SW480 (cell line): ENCODE data around the gene PDZD7.
A peak's percentile ranks its signal among the peaks of the same experiment; 100 is the strongest.
"Not testable (repeated sequence)": the region's sequence is repeated elsewhere in the genome, so short reads cannot be mapped to it uniquely, and the experiment has no call there.

Experiments
- DNase-seq: peaks from one replicate; pipeline ENCODE4 v3.0.0-alpha.2; 2016; ENCODE audit warnings: low spot score

The PDZD7 gene

DNA sequence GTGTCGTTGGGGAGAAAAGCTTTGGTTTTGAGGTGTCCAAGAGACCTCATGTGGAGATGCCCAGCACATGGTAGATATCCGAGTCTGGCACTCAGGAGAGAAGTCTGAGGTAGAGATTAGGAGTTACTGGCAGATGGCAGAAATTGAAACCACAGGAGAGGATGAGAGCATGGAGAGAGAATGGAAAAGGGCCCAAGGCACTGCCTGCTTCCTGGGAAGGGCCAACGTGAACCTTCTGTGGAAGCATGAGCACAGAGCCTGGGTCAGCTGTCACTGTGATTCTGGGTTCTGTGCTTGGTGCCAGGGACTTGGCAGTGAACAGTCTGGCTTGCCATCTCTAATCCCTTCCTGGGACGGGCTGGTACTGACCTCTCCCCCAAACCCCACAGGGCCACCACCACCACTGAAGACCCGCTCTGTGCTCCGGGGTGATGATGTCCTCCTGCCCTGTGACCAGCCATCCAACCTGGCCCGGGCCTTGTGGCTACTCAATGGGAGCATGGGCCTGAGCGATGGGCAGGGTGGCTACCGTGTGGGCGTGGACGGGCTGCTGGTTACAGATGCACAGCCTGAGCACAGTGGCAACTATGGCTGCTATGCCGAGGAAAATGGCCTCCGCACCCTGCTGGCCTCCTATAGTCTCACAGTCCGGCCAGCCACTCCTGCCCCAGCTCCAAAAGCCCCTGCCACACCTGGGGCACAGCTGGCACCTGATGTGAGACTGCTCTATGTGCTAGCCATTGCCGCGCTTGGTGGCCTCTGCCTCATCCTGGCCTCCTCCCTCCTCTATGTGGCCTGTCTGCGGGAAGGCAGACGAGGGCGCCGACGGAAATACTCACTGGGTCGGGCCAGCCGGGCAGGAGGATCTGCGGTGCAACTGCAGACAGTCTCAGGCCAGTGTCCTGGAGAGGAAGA lies 47.8 kb downstream of the PDZD7 start:
- no peak for DNase-seq

DNA sequence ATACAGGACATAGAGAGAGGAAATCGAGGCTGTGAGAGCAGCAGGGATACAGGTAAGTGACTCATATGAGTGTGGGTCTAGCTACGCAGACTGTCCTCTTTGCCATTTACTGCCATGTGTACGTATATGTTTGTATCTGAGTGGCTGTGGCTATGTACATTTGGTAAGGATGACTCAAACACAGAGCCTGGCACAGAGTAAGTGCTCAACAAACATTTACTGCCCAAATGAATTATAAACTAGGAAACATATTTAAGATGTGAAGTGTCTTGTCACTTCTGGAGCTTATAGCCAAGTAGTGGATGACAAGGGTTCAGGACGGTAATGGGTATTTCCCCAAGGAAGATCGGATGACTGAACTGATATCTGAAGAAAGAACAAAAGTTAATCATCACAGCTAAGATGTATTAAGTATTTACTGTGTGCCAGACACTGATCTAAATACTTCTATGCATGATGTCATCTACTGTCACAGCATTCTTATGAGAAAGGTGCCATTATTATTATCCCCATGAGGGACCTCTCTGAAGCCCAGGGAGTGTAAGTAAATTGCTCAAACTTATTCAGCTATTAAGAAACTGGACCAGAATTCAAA lies 49.7 kb downstream of the PDZD7 start:
- no peak for DNase-seq

DNA sequence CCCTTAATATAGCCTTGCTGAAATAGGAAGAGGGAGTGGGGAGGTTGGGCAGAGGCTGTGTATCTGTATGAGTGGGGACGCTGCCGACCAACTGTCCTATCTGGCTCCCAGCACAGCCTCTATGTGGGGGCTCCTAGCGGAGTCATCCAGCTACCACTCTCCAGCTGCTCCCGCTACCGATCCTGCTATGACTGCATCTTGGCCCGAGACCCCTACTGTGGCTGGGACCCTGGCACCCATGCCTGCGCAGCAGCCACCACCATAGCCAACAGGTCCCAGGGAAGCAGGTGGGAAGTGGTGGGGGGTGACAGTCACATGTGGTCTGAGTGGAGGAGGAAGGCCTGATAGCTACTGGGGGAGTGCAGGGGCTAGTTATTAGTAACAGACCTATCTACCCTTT lies 50.2 kb downstream of the PDZD7 start:
- no peak for DNase-seq

DNA sequence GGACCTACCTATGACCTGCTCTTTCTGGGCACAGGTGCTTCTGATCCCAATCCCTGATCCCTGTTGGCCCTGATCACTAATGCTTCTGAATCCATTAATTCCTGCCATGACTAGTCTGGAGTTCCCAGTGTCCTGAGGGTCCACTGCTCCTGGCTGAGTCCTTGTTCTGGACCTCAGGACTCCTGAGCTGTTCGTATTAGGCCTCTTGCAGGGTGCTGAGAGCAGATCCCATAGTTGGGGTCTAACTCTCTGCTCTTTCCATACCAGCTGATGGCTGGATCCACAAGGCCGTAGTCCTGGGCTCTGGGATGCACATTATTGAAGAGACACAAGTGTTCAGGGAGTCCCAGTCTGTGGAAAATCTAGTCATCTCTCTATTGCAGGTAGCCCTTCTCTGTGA lies 50.6 kb downstream of the PDZD7 start:
- DNase-seq, result no peak

DNA sequence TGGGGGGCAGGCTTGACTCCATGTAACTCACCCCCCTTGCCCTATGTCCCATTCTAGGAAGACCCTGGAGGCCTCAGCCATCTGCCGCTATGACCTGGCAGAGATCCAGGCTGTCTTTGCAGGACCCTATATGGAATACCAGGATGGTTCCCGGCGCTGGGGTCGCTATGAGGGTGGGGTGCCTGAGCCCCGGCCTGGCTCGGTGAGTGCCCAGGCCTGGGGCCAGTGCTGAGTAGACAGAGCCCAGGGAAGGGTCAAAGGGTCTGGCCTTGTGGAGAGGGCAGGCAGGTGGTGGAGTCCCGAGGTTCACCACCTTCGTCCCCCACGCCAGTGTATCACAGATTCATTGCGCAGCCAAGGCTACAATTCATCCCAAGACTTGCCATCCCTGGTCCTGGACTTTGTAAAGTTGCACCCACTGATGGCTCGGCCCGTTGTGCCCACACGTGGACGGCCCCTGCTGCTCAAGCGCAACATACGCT lies 51.1 kb downstream of the PDZD7 start:
- no peak for DNase-seq

DNA sequence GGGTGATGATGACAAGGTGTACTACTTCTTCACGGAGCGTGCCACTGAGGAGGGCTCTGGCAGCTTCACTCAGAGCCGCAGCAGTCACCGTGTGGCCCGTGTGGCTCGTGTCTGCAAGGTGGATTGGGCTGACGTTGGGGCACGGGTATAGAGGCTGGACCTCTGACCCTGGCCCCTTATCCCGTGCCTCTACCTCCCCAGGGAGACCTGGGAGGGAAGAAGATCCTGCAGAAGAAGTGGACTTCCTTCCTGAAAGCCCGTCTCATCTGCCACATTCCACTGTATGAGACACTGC lies 52.1 kb downstream of the PDZD7 start:
- no peak for DNase-seq

DNA sequence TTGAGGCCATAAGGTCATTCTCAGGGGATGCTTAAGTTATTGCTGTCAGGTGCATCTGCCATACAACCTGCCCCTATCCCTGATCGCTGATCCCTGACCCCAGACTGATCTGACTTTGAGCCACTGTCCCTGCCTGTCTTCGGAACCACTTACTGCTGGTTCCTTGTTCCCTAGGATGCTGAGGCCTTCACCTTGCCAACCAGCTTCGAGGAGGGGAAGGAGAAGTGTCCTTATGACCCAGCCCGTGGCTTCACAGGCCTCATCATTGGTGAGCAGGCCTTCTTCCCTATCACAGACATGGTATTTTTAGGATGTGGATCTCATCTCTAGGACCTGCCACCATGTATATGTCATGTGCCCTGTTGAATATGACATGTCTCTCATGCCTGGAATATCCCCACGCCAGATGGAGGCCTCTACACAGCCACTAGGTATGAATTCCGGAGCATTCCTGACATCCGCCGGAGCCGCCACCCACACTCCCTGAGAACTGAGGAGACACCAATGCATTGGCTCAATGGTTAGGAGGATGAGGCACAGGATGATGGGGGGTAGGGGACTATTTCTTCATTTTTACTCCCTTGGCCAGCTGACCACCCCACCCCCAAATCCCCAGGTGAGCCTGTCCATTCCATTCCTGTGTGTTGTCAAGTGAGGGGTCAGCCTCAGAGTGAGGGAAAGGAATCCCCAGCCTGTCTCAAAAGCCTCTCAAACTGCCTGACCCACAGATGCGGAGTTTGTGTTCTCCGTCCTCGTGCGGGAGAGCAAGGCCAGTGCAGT lies 52.6 kb downstream of the PDZD7 start:
- DNase-seq, result no peak

DNA sequence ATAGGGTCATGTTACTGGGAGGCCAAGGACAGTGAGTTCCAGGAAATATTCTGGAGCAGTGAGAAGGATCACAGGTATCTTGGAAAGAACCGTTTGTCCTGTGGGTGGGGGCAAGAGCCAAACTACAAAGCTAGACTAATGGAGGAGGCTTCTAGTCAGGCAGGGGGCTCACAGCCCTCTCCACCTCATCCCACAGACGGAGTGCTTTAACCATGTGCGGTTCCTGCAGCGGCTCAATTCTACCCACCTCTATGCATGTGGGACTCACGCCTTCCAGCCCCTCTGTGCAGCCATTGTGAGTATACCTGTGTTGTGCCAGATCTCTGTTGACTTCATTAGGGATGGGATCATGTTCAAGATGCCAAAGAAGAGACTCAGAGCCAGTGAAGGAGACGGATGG lies 53.5 kb downstream of the PDZD7 start:
- DNase-seq, result no peak

DNA sequence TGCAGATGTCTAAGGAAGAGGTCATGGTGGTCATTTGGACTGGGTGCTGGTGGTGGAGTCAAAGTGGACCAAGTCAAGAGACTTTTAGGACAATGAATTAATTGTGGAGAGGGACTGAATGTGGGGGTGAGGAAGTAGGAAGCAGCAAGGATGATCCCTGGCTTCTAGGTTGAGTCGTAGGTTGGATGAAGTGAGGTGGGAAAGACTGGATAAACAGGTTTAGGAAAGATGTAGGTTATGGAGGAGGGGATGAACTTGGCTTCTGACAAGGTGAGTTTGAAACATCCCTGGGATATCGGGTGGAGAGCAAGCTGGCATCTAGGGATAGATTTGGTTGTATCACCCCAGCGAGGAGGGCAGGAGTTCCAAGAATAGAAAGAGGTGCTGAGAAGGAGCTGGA lies 54.0 kb downstream of the PDZD7 start:
- DNase-seq, result no peak

DNA sequence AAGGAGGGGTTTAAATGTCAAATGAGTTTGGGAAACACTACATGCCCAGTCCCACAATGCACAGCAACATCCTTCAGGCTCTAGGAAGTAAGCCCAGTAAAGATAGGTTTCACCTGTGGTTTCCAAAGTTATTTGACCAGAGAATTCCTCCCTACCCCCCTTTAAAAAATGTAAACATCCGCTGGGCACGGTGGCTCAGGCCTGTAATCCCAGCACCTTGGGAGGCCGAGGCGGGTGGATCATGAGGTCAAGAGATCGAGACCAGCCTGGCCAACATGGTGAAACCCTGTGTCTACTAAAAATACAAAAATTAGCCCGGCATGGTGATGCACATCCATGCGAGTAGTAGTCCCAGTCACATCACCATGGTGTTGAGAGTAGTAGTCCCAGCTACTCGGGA lies 55.5 kb downstream of the PDZD7 start:
- not testable (repeated sequence) for DNase-seq

DNA sequence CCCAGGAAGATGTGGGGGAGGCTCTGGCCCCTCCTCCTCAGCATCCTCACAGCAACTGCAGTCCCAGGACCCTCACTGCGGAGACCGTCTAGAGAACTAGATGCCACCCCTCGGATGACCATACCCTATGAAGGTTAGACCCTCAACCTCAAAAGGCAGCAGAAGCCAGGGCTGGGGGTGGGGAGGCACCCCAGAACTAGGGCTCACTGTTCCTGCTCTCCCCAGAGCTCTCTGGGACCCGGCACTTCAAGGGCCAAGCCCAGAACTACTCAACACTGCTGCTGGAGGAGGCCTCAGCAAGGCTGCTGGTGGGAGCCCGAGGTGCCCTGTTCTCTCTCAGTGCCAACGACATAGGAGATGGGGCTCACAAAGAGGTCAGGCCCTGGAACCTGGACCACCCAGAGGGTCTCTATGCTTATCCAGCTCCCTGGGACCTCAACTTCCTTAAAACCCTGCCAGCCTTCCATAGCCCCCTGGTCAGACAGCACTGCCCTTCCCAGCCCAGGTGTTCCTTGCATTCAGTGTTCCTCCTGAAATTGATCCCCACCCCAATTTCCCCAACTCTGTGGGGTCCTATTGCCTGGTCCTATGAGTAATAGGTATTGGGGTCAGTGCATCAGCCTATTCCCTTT lies 57.9 kb downstream of the PDZD7 start:
- no peak for DNase-seq

DNA sequence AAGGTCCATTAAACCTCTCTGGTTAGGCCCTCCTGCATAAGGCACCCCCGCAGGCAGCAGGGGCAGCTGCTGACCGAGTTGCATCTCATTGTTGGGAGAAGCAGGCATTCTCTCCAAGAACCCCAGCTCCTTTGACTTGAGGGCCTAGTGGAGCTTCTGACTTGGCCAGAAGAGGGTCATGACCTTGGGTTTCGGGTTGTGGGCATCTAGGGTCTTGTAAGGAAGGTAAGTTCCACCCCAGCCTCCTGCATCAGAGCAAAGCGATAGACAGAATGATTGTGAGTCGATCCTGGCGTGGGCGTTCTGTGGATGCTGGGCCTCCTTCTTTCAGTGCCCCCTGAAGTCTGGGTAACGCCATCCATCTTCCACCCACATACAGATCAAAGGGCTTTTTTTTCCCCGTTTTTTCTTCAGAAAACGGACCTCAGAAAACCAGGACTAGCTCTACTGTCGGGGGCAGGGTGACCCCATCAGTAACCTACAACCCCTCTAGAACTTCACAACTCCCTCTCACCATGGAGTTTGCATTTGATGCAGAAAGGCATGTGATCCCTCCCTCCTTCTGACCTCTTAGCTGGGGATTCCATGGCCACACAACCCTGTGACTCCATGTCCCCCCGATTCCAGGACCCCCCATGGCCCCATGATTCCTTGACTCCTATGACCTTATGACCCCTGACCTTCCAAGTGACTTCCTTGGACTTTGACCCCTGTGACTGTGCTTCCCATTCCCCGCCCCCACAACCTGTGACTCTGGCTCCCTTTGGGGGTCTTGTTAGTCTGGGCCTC lies 58.6 kb downstream of the PDZD7 start:
- DNase-seq, result no peak

DNA sequence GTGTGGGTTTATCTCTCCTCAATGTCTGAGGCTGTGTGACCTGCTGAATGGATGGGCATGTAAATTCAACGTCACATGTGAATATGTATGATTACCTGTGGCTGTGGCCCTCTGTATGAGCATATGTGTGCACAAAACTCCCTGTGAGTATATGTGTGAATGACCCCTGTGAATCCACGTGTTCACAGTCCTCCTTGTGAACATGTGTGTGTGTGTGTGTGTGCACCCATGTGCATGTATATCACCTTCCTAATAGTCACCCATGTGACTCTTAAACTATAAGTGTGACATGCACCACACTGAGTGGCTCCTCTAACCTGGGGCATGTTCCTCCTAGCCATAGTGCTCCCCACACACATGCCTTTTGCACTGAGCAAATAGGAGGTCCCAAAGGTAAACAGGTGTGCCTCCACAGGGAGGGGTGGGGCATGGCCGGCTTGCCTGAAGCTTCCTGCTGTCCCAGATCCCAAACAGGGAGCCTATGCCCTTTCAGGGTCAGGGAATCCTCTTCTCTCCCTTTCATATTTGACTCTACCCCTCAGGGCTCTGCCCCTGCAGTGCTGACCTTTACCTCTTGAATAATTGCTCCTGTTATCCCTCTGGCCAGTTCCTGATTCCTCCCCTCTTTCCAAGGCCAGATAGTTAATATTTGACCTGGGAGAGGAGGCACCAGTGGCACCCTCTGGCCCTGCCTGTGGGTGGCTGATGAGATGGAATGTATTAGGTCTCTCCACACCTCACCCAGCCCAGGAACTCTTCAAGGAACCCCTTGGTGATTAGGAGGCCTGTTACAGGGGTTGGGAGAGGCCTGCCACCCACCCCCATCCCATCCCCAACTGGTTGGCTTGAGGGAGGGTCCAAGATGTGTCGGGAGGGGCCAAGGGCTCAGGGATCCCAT lies 59.8 kb downstream of the PDZD7 start:
- DNase-seq, result peak; percentile 68

DNA sequence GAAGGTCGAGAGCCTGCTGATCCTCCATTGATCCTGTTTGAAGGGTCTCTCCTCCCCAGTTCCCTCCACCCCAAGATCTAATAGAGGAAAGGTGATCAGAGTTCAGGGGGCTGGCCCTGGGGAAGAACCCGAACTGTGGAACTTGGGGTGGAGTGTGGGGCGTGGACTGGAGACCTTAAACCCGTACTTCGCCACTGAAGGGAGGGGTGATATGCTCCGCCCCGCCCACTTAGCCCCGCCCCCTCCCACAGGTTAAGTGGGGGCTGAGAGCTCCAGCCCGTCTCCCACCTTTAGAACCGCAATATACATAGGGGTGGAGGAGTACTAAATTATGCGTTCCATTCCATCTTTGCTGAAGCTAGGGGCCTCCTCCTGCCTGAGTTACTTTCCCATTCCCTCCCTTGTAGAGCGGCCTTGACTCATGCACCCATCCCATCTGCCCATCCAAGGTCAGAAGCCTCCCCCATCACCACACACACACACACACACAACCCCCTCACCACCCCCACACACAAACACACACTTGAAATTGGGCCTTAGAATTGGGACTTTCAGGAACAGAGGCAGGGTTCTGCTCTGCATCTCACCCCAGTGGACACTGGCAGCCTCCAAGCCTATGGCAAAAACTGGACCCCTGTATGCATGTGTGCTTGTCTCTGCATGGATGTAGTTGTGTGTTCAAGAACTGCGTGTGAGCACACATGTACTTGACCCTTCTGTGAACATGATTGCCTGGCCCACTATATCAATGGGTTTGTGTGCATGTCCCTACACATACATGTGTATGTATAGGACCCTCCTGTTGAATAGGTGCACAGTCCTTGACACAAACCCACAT lies 60.6 kb downstream of the PDZD7 start:
- DNase-seq, result peak; percentile 53

DNA sequence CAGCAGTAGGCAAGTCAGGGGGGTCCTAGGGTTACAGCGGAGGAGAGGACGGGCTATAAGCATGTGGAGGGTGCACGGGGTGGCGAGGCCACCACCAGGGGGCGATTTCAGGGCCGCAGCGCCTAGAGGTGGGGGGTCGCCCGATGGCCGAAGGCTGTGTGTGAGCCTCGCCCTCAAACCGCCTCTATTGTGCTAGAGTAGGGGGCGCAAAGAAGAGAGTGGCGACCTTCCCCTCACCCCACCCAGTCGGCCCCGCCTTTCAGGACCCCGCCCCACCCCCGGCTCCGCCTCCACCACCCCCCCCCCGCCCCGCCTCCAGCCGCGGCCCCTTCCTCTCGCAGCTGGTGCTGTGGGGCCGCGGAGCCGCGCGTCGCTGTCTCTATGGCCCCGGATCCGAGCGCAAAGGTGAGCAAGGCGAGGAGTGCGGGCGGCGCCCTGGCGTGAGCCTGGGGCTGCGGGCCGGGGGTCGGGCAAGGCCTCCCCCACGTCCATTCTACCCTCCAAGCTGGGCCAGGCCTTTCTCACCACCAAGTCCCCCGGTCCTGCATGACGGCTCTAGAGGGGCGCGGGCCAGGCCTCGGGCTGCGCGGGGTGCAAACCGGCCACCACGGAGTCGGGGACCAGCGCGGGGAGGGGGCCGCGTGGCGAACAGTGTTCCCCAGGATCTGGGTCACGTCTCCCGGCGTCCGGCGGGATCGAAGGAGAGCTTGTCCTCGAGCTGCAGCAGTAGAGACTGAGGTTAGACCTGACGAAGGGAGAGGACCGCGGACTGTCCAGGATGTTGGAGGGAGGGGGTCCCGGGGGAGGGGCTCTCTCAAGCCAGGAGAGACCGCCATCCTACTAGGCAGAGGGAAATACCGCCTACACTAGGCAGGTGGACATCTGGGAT lies 61.5 kb downstream of the PDZD7 start, which contains the start of gene SEMA4G:
Gene SEMA4G (plus strand): TSS at position 318 of the 889 bp plus-strand sequence. CDS start 3,409 bp downstream, outside the sequence.
- peak; percentile 34 for DNase-seq

DNA sequence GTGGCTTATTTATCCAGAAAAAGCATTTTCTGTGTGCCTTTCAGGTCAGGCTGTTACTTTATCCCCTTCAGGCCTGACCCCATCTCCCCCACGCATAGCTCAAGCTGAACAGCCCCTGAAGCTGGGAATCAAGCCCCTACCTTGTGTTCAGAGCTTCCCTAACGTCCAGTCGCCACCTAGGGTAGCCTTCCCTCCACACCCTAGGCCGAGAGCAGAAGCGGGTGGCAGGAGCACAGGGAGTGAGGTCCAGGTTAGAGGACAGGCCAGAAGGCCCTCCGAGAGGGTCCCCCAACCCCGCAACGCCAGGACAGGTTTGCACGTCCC lies 62.1 kb downstream of the PDZD7 start:
- DNase-seq, result peak; percentile 8

DNA sequence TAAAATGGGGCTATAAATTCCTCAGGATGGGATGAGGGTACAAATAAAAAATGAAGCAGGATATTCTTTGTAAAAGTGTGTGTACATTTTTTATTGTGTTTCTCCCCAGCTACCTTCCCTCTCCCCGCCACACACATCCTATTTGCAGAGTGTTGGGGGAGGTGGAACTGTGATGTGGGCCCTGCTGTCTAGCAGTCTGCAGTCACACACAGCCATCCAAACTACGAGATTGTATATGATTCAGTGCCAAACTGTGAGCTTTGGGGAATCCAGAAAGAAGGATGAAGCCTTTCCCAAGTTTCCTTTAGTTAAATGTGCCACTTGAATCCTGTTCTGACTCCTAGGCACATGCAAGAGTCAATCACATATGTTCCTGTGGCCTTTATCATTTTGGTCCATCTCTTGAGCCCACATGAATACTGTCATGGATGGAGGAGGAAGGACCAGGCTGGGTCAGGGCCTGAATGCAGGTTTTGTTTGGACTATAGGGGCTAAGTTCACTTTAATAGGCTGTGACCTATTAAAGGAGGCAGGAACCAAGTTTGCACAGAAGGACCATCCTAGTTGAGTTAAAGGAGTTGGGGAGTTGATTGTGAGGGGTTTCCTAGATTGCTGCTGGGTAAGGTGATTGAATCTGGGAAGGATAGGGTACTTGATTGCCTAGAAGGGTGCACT lies 62.7 kb downstream of the PDZD7 start:
- DNase-seq, result no peak

DNA sequence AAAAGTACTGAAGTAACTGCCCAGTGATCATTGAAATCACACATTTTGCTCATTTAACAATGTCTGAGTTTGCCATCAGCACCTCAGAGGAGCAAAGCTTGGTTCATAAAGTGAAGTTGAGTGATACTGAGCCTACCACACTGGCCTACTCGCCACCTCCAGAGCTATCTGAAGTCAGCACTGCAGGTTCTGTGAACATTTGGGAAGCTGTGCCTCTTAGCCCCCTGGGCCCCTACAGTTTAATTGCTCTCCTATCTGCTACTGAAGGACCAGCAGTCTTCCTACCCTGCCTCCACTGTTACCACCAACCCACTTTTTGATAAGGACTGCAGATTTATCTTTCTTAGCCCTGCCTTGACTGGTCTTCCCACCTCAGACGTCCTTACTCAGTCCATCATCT lies 63.6 kb downstream of the PDZD7 start:
- no peak for DNase-seq
